Activated naive CD4-positive, alpha-beta T cell treated with anti-CD3 and anti-CD28 coated beads, Interleukin-2, amount 50 U/mL, for 72 hours (primary cell): ENCODE measurements around the gene ACACA. TPM values are rescaled to one million over a fixed set of nuclear protein-coding genes. Genes with fewer than 3 reads are reported as not detected.

ENCODE experiments used
- ATAC-seq, 2 donors: fragments of 150-1000 bp; cut with Tn5 transposase; 2 replicates each; pipeline ENCODE4 v1.10.0; 2021; ENCODE audit warnings: mild to moderate bottlenecking in 2 of 2, moderate library complexity in 2 of 2
- DNase-seq, 2 donors: peaks; one replicate each; pipeline ENCODE4 v3.0.0; 2021 to 2022; ENCODE audit warnings: low spot score in 2 of 2
- H3K27ac Mint-ChIP-seq, 2 donors: one replicate each; pipeline ENCODE4 v1.8.0; 2022; ENCODE audit warnings: mild to moderate bottlenecking in 2 of 2, mixed read lengths in 2 of 2
- H3K36me3 Mint-ChIP-seq, 2 donors: one replicate each; pipeline ENCODE4 v1.8.0; 2022; ENCODE audit warnings: mixed read lengths in 2 of 2
- H3K9me3 Mint-ChIP-seq, 2 donors: one replicate each; pipeline ENCODE4 v1.8.0; 2022; ENCODE audit warnings: mixed read lengths in 2 of 2
- total RNA-seq, 2 donors: library from RNA; stranded (reverse); gene quantifications; one replicate each; pipeline ENCODE4 v1.2.3, GENCODE V29; 2022

ACACA gene
- total RNA-seq, 2 donors from 2014 or later: 47.6 to 59.9 TPM

- DNase-seq (no peak), ATAC-seq (no peak)
- Mint-ChIP-seq H3K9me3 (no peaks in the 10 kb centered on the region), H3K36me3 (peaks cover 0 to 8% of the 10 kb centered on the region in 2 donors), H3K27ac (peak overlapping the region in 1 of 2 donors; percentile 4)
Observed at GRCh38 chr17:37284191-37284590, 122.4 kb downstream of the ACACA start.

DNA sequence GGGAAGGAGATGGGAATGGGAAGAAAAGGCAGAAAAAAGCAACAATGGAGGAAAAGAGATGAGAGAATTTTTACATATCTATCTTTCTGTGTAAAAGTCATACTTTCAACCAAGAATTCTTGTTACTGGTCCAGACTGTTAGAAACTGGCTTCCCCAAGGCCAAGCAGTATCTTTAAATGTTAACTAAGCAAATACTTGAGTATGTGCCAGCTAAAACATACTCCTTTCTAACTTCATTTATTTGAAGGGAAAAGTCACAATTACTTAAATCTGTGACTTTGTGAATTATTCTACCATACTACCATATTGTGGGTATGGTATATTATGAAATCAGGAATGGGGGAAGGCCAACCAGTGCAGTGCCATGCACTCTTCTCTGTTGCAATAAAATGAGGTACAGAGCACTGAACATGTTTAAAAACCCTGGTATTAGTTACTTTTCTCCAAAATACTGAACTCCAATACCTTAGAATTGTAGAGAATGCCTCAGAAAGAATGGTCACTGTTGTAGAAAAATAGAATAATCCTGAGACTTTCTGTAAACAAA lies 123.1 kb downstream of the ACACA start:
- no peak overlapping the region for H3K27ac Mint-ChIP-seq
- DNase-seq: no peak

DNA sequence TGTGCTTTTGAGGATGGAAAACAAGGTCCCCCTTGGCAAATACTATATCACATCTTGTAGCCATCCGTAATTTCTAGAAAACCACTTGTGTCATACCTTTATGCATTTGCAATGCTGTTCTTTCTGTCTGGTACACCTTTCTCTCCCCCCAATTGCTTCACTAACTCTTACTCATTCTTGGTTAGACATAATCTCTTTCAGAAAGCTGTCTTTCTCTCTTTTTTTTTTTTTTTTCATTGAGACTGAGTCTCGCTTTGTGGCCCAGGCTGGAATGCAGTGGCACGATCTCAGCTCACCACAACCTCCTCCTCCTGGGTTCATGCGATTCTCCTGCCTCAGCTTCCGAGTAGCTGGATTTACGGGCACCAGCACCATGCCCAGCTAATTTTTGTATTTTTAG lies 125.8 kb downstream of the ACACA start:
- no peaks in the 10 kb centered on the region for H3K9me3 Mint-ChIP-seq
- H3K36me3 Mint-ChIP-seq: peaks cover 5 to 8% of the 10 kb centered on the region in 2 donors
- no peak for DNase-seq
- no peak for ATAC-seq
- H3K27ac Mint-ChIP-seq: peak overlapping the region in 1 of 2 donors; percentile 58

More for the DNA sequence above, 123.1 kb downstream of the ACACA start:
- peaks cover 0 to 8% of the 10 kb centered on the region in 2 donors for H3K36me3 Mint-ChIP-seq
- H3K9me3 Mint-ChIP-seq: no peaks in the 10 kb centered on the region
- no peak for ATAC-seq

GRCh38 chr17:37278247-37278894 lies 128.3 kb downstream of the ACACA start:
- DNase-seq: no peak
- Mint-ChIP-seq H3K36me3 (peaks cover 8 to 14% of the 10 kb centered on the region in 2 donors), H3K9me3 (no peaks in the 10 kb centered on the region), H3K27ac (no peak overlapping the region)
- no peak for ATAC-seq

DNA sequence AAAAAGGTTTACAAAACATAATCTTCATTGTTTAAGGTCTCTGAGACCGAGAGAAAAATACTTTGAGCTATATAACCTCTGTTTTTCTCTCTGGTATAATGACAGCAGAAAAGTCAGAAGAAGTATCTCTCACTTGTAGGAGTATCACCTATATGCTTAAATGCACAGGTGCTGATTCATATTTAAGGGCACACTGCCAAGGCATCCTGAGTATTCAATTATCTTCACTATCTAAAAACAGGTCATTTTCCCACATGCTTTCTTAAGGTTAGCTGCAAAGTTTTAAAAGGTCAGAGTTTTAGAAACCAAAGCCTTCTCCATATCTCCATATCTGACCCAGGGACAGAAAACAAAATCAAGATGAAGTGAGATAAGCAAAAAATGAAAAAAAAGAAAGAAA lies 130.2 kb downstream of the ACACA start:
- ATAC-seq: no peak
- H3K27ac Mint-ChIP-seq: peak overlapping the region in 1 of 2 donors; percentile 9

DNA sequence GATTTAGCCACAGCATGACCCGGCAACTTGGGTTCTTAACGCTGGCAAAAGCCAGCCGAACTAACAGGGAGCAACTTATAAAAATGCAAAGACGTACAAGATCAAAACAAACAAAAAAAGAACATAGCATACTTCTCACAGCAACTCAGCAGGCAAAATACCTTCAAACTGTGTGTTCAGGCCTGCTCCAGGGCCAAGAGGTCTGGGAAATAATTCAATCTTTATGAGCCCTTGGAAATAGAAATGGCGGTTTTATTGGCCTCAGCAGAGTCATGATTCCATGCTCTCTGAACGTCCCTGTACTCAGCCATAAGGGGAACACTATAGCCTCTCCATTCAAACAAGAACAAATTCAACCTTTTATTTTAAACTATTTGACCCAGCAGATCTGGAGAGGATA lies 132.2 kb downstream of the ACACA start:
- H3K27ac Mint-ChIP-seq: no peak overlapping the region
- H3K36me3 Mint-ChIP-seq: peaks cover 14 to 22% of the 10 kb centered on the region in 2 donors
- no peaks in the 10 kb centered on the region for H3K9me3 Mint-ChIP-seq
- ATAC-seq (no peak), DNase-seq (no peak)

More for the DNA sequence above, 130.2 kb downstream of the ACACA start:
- H3K36me3 Mint-ChIP-seq: peaks cover 0 to 14% of the 10 kb centered on the region in 2 donors
- DNase-seq: no peak
- H3K9me3 Mint-ChIP-seq: no peaks in the 10 kb centered on the region

DNA sequence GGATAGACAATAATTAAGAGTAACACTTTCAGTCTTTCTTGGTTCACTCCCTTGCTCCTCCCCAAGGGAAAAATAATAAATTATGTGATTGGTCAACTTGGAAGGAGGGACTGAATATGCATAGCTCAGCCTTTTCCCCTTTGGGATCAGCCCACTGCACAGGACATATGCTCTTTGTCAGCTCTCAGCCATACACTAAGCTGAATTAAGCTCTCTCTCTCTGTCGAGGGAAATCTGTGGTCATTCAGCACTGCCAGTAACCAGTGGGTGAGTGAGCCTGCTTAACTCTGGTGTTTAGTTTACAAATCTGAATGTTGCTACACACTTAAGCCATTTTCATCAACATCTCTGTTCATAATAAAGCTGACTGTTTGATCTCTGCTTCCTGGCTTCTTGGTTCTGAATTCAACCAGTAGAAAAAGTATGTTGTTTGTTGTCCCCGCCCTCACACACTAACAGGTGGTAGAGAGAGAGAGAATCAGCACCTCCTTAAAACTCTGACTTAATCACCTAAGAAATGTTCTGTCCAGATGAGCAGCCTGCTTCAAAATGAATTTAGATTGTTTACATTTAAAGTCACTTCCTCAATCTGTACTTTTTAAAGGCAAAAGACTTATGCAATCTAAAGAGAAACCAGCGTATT lies 133.1 kb downstream of the ACACA start:
- no peak for ATAC-seq
- Mint-ChIP-seq H3K36me3 (peaks cover 19 to 24% of the 10 kb centered on the region in 2 donors), H3K9me3 (no peaks in the 10 kb centered on the region)

GRCh38 chr17:37265446-37266173 lies 141.0 kb downstream of the ACACA start:
- H3K36me3 Mint-ChIP-seq: peaks cover 45 to 64% of the 10 kb centered on the region in 2 donors
- peak overlapping the region in 1 of 2 donors; percentile 60 for H3K27ac Mint-ChIP-seq
- H3K9me3 Mint-ChIP-seq: peaks cover 5 to 16% of the 10 kb centered on the region in 2 donors
- no peak for ATAC-seq
- no peak for DNase-seq

More for the DNA sequence above, 133.1 kb downstream of the ACACA start:
- H3K27ac Mint-ChIP-seq: no peak overlapping the region
- no peak for DNase-seq

- H3K27ac Mint-ChIP-seq: no peak overlapping the region
- no peak for ATAC-seq
- DNase-seq: no peak
- H3K36me3 Mint-ChIP-seq: peaks cover 17 to 29% of the 10 kb centered on the region in 2 donors
- H3K9me3 Mint-ChIP-seq: peaks cover 0 to 5% of the 10 kb centered on the region in 2 donors
Observed at GRCh38 chr17:37261286-37261685, 145.3 kb downstream of the ACACA start.

- H3K27ac Mint-ChIP-seq: peak overlapping the region in 1 of 2 donors; percentile 31
- ATAC-seq: no peak
- no peaks in the 10 kb centered on the region for H3K9me3 Mint-ChIP-seq
- DNase-seq: no peak
- H3K36me3 Mint-ChIP-seq: peaks cover 0 to 8% of the 10 kb centered on the region in 2 donors
Observed at GRCh38 chr17:37259030-37259735, 147.5 kb downstream of the ACACA start.

DNA sequence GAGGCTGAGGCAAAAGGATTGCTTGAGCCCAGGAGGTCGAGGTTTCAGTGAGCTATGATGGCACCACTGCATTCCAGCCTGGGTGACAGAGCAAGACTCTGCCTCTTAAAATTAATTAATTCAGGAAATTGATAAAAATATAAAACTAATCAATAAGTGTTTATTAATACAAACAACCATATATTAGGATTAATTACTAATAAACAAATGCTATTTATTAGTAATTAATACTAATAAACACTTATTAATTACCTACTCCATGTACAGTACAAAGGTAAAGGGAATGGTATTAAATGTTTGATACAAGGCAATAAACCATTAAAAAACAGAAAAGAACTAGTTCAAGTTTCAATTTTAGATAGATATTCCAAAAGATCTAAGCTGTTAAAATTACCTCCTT lies 150.0 kb downstream of the ACACA start:
- Mint-ChIP-seq H3K36me3 (no peaks in the 10 kb centered on the region), H3K9me3 (no peaks in the 10 kb centered on the region), H3K27ac (no peak overlapping the region)
- no peak for ATAC-seq
- no peak for DNase-seq

GRCh38 chr17:37255432-37255831 lies 151.2 kb downstream of the ACACA start:
- DNase-seq (no peak), ATAC-seq (no peak)
- no peaks in the 10 kb centered on the region for H3K36me3 Mint-ChIP-seq
- peak overlapping the region in 1 of 2 donors; percentile 55 for H3K27ac Mint-ChIP-seq
- no peaks in the 10 kb centered on the region for H3K9me3 Mint-ChIP-seq

- Mint-ChIP-seq H3K9me3 (no peaks in the 10 kb centered on the region), H3K27ac (no peak overlapping the region), H3K36me3 (peaks cover 6 to 20% of the 10 kb centered on the region in 2 donors)
- ATAC-seq (no peak), DNase-seq (no peak)
Observed at GRCh38 chr17:37247825-37248224, 158.8 kb downstream of the ACACA start.

DNA sequence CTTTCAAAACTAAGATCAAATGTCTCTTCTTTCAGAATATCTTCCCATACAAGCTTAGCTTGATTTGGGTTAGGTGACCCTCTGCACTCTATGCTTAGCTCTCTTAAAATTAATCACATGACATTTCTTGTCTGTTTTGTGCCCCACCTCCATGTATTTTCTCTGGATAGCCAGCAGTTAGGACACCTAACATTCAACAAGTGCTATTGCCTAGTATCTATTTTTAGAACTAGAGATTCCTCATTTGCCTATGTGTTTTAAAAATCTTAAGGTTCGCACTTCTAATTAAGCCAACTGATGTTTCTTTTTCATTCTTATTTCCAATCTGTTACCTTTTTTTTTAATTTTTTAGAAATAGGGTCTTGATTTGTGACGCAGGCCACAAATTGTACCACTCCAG lies 160.6 kb downstream of the ACACA start:
- Mint-ChIP-seq H3K9me3 (no peaks in the 10 kb centered on the region), H3K36me3 (peaks cover 6 to 20% of the 10 kb centered on the region in 2 donors), H3K27ac (no peak overlapping the region)
- DNase-seq: no peak
- ATAC-seq: no peak

GRCh38 chr17:37240381-37240780 lies 166.3 kb downstream of the ACACA start:
- no peaks in the 10 kb centered on the region for H3K9me3 Mint-ChIP-seq
- no peak for ATAC-seq
- H3K36me3 Mint-ChIP-seq: peaks cover 0 to 10% of the 10 kb centered on the region in 2 donors
- H3K27ac Mint-ChIP-seq: no peak overlapping the region
- DNase-seq: no peak

DNA sequence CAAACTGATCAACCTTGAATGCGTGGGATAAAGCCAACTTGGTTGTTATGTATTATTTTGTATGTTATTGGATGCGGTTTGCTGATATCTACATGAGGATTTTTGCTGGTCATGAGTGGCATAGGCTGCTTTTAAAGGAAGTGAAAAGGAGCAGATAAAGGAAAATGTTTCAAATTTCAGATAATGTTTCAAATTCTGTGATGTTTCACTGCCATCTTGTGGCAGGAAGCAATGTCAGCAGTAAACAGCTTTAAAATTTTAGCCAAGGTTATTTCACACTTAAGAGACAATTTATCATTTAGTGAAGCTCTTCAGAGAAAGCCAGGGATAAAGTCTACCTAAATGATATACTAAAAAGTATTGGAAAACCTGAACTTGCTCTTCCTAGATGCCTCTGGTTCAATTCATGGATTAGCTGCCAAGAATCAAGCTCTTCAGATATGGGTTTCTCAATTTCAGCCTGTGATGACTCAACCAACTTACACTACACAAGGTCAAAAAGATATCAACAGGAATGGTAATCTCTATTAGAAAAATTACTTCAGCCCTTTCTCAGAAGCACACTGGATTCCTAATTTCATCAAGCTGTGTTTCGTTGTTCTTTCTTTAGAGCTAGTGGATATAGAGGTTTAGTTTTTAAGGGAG lies 166.8 kb downstream of the ACACA start:
- ATAC-seq: no peak
- no peak for DNase-seq
- no peaks in the 10 kb centered on the region for H3K9me3 Mint-ChIP-seq
- peaks cover 0 to 6% of the 10 kb centered on the region in 2 donors for H3K36me3 Mint-ChIP-seq
- no peak overlapping the region for H3K27ac Mint-ChIP-seq
